HT-29 (cell line): ENCODE data around the gene SLAMF1. TPM values are rescaled to one million over a fixed set of nuclear protein-coding genes. Genes with fewer than 3 reads are reported as not detected.
"Not testable (repeated sequence)": the region's sequence is repeated elsewhere in the genome, so short reads cannot be mapped to it uniquely, and the experiment has no call there.

Source experiments
- DNase-seq: peaks from one replicate; pipeline ENCODE4 v3.0.0-alpha.2; 2015; ENCODE audit warnings: low spot score
- total RNA-seq: library from RNA; depleted of rRNA; stranded (reverse); fragments of >200 nt; shearing (Covaris generic); gene quantifications from 2 replicates; pipeline ENCODE4 v1.2.3, GENCODE V29; 2014; rRNA removed

The SLAMF1 gene
- total RNA-seq, 1 experiment from 2014 or later: not detected

- not testable (repeated sequence) for DNase-seq
Observed at GRCh38 chr1:160563230-160563629, 83.6 kb downstream of the SLAMF1 start.

GRCh38 chr1:160562745-160563144, 84.1 kb downstream of the SLAMF1 start:
- DNase-seq: not testable (repeated sequence)

GRCh38 chr1:160560806-160561205, 86.0 kb downstream of the SLAMF1 start:
- DNase-seq: no peak

DNA sequence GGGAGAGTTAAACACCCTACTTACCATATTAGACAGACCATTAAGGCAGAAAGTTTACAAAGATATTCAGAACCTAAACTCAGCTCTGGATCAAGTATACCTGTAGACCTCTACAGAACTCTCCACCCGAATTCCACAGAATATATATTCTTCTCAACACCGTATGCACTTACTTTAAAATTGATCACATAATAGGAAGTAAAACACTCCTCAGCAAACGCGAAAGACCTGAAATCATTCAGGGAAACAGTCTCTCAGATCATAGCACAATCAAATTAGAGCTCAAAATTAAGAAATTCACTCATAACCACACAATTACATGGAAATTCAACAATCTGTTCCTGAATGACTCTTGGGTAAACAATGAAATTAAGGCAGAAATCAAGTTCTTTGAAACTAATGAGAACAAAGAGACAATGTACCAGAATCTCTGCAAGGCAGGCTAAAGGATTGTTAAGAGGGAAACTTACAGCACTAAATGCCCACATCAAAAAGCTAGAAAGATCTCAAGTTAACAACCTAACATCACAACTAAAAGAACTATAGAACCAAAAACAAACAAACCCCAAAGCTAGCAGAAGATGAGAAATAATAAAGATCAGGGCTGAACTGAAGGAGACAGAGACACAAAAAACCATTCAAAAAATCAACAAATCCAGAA, 86.7 kb downstream of the SLAMF1 start:
- DNase-seq: no peak

DNA sequence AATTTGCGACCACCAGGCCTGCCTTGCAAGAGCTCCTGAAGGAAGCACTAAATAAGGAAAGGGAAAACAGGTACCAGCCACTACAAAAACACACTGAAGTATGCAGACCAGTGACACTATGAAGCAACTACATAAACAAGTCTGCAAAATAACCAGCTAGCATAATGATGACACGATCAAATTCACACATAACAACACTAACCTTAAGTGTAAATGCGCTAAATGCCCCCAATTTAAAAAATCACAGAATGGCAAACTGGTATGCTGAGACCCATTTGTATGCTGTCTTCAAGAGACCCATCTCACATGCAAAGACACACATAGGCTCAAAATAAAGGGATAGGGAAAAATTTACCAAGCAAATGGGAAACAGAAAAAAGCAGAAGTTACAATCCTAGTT, 87.4 kb downstream of the SLAMF1 start:
- DNase-seq: not testable (repeated sequence)

GRCh38 chr1:160558660-160559380, 88.0 kb downstream of the SLAMF1 start:
- no peak for DNase-seq

Other genes starting within 250 kb of the SLAMF1 start
- 1.5 and 1.6 TPM in 2 replicates for gene VANGL2, start 246.5 kb downstream of the SLAMF1 start, total RNA-seq
- gene SLAMF6, start 123.8 kb downstream of the SLAMF1 start, total RNA-seq: not detected in 2 replicates
- gene CD84, start 67.5 kb downstream of the SLAMF1 start, total RNA-seq: not detected in 2 replicates
- gene CD48, start 64.8 kb upstream of the SLAMF1 start, total RNA-seq: not detected in 2 replicates
- gene SLAMF7, start 92.2 kb upstream of the SLAMF1 start, total RNA-seq: not detected in 2 replicates
- not detected in 2 replicates for gene LY9, start 149.1 kb upstream of the SLAMF1 start, total RNA-seq
- gene CD244, start 215.8 kb upstream of the SLAMF1 start, total RNA-seq: not detected in 2 replicates
- not detected in 2 replicates for gene ITLN1, start 238.1 kb upstream of the SLAMF1 start, total RNA-seq